Fibroblast of the conjunctiva (primary cell): Measurements from ENCODE around the gene TRIM62.

Experiments used
- DNase-seq: peaks from one replicate; pipeline ENCODE4 v3.0.0-alpha.2; 2010; ENCODE audit warnings: low read depth

TRIM62 gene

GRCh38 chr1:33181921-33182341, at the start of gene TRIM62:
Gene TRIM62, minus strand, starts transcription at chr1:33182043. Its CDS starts 611 bp downstream, at chr1:33181432.
- DNase-seq, result peak; percentile 80

DNA sequence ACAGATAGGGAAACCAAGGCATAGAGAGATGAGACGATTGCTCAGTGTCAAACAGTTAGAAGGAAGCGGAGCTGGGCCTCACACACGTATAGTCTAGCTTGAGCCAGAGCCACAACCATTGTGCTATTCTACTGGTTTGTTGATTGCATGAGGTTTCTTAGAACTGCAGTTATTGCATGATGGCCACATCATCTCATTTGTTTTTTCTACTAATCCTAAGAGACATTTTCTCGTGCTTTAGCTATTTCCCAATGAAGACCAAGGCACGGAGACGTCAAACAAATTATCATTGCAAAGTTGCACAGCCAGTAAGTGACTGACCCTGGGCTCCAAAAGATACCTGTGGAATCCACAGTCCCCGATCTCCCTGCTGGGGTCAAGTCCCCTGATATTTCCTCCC, 49.3 kb upstream of the TRIM62 start:
- DNase-seq, result no peak

DNA sequence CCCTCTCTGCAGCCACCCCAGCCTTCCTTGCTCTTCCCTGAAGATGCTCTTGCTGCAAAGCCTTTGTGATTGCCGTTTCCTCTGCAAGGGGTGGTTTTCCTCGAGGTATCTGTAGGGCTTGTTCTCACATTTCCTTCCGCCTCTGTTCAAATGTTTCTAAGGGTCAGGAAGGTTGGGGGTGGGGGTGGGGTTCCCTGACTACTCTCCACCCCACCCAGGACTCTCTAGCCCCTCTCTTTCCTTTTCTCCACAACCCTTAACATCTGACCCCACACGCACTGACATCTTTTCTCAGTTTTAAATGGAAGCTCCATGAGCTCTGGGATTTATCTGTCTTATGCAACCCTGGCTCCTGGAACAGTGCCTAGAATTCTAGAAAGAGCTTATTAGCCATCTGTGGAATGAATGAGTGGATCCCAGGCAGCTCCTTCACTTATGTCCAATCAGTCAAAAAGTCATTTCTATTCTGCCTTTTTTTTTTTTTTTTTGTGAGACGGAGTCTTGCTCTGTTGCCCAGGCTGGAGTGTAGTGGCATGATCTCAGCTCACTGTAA, 47.2 kb upstream of the TRIM62 start:
- peak; percentile 89 for DNase-seq

- DNase-seq, result no peak
These were observed 43.7 kb upstream of the TRIM62 start for GRCh38 chr1:33225586-33225985.

- DNase-seq, result no peak
These were observed 42.4 kb upstream of the TRIM62 start for GRCh38 chr1:33224166-33224707.

DNA sequence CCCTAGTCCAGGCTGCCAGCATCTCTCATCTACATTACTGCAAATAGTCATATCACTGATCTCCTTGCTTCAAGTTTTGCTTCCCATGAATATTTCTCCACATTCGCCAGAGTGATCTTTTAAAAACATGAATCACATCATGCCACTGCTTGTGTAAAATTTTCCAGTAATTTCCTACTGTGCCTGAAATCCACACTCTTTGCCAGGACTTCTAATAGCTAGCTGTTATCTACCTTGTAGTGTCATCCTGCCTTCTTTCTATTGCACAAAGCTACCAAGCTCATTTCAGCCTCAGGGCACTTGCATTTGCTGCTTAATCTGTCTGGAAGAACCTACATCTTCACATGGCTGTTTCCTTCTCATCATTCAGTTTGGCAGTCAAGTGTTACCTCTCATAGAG, 40.5 kb upstream of the TRIM62 start:
- DNase-seq, result no peak

DNA sequence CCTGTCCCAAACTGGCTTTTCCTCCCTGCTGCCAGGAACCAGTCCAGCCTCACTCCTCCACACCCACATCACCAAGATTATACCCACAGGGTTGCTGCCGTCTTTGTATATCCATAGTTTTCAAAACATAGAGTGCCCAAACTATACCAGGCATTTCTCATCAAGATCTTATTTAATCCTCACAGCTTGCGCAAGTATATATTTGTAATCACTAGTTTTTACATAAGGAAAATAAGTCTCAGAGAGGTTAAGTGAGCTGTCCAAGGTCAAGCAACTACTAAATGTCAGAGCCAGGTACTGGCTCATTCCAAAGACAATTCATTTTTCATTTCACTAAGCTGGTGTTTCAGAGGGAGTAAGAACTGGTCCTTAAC, 39.5 kb upstream of the TRIM62 start:
- DNase-seq, result no peak

GRCh38 chr1:33220676-33221384, 39.0 kb upstream of the TRIM62 start:
- no peak for DNase-seq

DNA sequence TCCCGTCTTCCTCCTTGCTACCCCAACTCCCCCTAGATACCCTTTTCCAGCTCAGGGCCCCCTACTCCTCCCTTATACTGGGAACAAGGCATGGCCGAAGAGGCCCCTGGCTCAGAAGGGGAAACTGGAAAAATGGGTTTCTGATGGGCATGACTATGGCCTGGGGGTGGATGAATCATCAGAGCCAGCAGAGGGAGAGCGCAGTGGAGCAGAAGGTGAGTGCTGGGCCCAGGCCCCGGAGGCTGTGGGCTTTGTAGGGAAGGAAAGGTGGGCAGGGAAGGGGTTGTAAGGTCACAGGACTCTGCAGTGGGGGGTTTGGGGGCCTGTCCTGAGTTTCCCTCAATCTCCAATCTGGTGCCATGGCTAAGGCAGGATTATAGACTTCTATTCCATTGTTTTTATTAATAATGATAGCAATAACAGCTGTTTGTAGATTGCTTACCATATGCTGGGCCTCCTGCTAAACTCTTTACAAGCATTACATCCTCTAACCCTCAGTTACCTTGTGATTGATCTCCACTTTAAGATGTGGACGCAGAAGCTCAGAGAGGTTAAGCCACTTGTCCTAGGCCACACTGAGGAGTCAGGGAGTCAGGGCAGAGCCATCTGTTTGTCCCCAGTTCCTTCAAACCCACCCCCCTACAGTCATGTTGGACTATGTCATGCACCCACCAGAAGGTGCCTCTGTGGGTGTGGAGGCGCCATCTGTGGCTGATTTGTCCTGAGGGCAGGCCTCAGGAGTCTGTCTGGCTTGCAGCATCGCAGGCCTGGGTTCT, 38.2 kb upstream of the TRIM62 start:
- no peak for DNase-seq

- DNase-seq, result no peak
These were observed 30.1 kb upstream of the TRIM62 start for GRCh38 chr1:33211972-33212371.

DNA sequence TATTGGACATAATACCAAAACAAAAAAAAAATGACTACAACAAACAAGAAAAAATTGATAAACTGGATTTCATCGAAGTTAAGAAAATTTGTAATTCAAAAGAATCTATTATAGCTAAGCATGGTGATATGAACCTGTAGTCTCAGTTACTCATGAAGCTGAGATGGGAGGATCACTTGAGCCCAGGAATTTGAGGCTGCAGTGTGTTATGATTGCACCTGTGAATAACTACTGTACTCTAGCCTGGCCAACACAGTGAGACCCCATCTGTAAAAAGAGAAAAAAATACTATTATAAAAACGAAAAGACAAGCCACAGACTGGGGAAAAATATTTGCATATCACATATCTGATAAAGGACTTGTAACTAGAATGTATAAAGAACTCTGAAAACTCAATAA, 24.5 kb upstream of the TRIM62 start:
- no peak for DNase-seq

GRCh38 chr1:33195556-33195955, 13.7 kb upstream of the TRIM62 start:
- no peak for DNase-seq

DNA sequence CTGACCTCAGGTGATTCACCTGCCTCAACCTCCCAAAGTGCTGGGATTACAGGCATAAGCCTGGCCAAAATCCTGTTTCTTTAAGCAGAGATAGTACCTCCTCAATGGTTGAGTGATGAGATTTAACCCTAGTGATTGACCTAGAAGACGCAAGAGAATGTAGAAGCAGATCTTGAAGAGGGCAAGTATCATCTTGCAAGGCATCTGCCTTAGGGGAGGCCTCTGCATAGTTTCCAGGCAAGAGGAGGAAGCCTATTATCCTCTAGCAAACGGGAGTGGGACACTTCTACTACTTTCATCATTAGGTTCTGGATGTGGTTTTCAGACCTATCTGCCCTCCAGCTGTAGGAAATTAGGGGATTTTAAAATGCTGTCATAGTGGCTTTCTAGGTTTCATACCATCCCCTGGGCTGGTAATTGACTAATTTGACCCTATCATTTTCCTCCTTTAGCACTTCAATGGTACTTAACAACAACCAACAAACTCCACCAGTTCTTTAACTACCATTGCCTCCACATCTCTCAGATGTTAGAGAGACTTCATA, 10.0 kb upstream of the TRIM62 start:
- no peak for DNase-seq

GRCh38 chr1:33190701-33191100, 8.9 kb upstream of the TRIM62 start:
- no peak for DNase-seq

DNA sequence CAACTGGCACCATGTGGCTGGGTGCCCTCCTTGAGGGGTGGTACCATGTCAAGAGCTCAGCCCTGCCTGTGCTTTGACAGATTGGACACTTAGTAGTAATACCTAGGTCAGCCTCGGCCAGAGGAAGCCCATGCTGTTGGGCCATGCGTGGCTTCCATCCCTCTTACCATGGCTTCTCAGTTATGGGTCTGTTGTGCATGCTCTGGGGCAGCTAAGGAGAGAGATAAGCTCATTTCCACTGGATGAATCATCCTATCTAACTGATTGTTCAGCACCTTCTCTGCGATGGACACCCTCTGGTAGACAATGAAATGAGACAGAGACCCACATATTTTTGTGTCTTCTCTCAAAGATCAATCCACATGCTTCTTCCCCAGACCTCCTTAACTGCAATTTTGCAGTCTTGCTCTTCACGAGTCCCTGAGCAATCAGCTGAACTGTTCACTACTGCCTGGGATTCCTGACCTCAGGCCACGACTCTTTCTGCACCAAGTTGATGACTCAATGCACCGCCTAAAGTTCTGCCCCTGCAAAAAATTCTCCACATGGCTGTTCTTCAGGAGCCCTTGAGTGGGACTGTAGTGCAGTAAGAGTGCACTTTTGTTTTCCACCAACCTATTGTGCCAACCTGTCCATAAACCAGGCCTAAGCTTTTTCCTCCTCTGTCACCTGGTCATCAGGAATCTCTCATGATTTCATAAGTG, 6.9 kb upstream of the TRIM62 start:
- DNase-seq, result no peak

DNA sequence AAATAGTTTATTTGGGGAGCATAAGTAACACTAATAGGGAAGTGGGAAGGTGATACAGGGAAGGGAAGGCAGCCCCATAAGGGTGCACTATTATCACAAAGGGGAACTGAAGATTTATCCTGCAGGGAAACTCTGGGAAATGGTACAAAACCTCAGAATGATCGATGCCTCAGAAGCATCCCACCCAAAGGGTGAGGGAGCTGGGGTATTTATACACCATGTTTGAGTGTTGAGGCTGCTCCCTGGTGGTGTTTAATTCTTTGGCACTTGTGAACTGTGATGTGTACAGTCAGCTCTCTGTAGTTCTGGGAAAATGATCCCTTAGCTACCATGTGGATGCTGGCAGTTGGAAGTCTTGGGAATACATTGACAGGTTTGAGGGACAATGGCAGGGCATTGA, 5.1 kb upstream of the TRIM62 start:
- no peak for DNase-seq

GRCh38 chr1:33185541-33185940, 3.7 kb upstream of the TRIM62 start:
- DNase-seq, result no peak

GRCh38 chr1:33183306-33183705, 1.5 kb upstream of the TRIM62 start:
- no peak for DNase-seq

DNA sequence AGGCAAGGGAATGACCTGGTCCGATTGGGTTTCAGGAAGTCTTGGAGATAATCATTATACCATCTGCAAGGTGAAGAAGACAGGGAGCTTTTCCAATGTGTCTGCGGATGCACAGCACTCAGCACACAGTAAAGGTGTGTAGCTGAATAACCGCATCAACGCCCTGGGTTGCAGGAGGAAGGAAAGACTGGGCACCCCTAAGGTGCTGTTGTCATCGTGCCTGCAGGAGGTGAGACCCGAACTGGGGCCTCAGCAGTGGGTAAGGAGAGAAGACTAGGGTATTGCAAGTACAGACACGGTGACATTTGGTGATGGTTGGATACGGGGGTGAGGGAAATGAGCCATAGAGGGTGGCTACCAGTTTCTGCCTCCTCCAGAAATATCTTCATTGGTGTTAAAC, 1.1 kb upstream of the TRIM62 start:
- DNase-seq, result no peak

DNA sequence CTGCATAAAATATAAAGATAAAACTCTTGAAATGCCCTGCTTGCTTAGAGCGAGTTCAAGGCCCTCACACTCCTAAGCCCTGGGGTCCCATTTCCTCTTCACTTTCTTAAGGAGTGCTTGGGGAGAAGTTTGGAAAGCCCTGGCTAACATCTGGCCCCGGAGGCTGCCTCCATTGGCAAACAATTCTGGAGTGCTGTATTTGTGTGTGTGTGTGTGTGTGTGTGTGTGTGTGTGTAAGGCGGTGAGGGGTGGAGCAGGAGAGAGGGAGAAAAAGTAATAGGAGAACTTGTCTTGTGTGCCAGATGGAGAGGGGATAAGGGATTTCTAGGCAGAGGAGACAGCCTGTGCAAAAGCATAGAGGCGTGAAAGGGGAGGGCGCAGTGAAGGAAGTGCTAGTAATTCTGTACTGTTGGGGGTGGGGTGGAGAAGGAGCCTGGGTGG, 578 bp upstream of the TRIM62 start:
- peak; percentile 66 for DNase-seq

DNA sequence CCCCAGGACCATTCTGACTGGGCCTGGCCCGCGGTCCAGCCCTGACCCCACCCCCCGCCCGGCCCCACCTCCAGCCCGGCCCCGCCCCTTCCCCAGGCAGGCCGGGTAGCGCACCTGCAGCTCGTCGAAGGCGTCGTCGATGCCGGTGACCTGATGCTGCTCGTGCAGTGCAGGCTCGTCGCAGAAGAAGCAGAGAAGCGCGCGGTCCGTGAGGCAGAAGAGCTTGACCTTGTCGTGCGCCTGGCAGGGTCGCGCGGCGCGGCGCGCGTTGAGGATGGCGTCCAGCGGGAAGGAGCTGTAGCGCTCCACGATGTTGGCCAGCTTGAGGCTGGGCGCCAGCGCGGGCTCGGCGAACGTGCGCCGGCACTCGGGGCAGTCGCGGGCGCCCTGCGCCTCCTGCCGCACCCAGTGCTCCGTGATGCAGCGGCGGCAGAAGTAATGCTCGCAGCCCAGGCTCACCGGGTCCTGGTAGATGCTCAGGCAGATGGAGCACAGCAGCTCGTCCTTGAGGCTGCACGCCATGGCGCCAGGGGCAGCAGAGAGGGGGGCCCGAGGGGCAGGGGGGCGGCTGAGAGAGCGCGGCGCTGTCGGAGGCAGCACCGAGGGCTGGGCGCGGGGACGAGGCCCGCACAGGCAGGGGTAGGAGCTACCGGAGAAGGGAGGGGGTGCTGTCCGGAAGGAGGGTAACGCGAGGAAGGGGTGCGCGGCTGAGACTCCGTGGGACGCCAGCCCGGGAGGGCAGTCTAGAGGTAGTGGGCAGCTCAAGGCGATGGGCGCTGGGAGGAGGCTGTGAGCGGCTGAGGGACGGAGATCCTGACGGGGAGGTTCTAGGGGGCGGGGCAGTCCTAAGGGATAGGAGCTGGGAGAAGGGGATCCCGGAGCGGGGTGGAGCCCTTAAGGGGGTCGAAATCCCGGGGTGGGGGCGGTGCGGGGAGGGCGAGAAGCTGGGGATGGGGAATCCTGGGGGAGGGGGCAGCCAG, 642 bp downstream of the TRIM62 start:
- no peak for DNase-seq
